DMS53 treated with DMSO at 0.1 percent for 48 hours (cell line): ENCODE measurements around the gene TMF1.

Source experiments
- DNase-seq: peaks from one replicate; lab custom pipeline; 2025; ENCODE audit not compliant: unreplicated experiment; lab: John Stamatoyannopoulos, UW

The TMF1 gene

GRCh38 chr3:69051756-69052471 is at the start of gene TMF1:
Gene TMF1 (minus strand): TSS chr3:69052333. CDS start chr3:69052086, 247 bp downstream.
- no peak for DNase-seq

- no peak for DNase-seq
These were observed 47.4 kb upstream of the TMF1 start for GRCh38 chr3:69099576-69099975.

GRCh38 chr3:69097407-69098086 is 45.4 kb upstream of the TMF1 start:
- DNase-seq, result no peak

GRCh38 chr3:69096299-69096698 is 44.2 kb upstream of the TMF1 start:
- no peak for DNase-seq

GRCh38 chr3:69095636-69096035 is 43.5 kb upstream of the TMF1 start:
- no peak for DNase-seq

GRCh38 chr3:69094467-69095205 is 42.5 kb upstream of the TMF1 start:
- DNase-seq, result no peak

- DNase-seq, result no peak
These were observed 39.9 kb upstream of the TMF1 start for GRCh38 chr3:69092030-69092516.

GRCh38 chr3:69091389-69092029 is 39.4 kb upstream of the TMF1 start:
- no peak for DNase-seq

- no peak for DNase-seq
These were observed 37.9 kb upstream of the TMF1 start for GRCh38 chr3:69090021-69090420.

- no peak for DNase-seq
These were observed 35.9 kb upstream of the TMF1 start for GRCh38 chr3:69088063-69088462.

- DNase-seq, result no peak
These were observed 35.1 kb upstream of the TMF1 start for GRCh38 chr3:69087030-69087791.

- no peak for DNase-seq
These were observed 33.9 kb upstream of the TMF1 start for GRCh38 chr3:69085833-69086722.

GRCh38 chr3:69085168-69085832 is 33.2 kb upstream of the TMF1 start:
- DNase-seq, result no peak

GRCh38 chr3:69084326-69085167 is 32.4 kb upstream of the TMF1 start, which contains the start of gene ARL6IP5:
Gene ARL6IP5 (plus strand): TSS chr3:69084937. CDS start chr3:69085048, 111 bp downstream.
- DNase-seq, result peak; percentile 54

GRCh38 chr3:69082805-69083204 is 30.7 kb upstream of the TMF1 start:
- no peak for DNase-seq

- DNase-seq, result no peak
These were observed 30.2 kb upstream of the TMF1 start for GRCh38 chr3:69082361-69082760.

- no peak for DNase-seq
These were observed 29.6 kb upstream of the TMF1 start for GRCh38 chr3:69081583-69082262.
